ENCODE data around the gene KLHL30.

The KLHL30 gene

DNA sequence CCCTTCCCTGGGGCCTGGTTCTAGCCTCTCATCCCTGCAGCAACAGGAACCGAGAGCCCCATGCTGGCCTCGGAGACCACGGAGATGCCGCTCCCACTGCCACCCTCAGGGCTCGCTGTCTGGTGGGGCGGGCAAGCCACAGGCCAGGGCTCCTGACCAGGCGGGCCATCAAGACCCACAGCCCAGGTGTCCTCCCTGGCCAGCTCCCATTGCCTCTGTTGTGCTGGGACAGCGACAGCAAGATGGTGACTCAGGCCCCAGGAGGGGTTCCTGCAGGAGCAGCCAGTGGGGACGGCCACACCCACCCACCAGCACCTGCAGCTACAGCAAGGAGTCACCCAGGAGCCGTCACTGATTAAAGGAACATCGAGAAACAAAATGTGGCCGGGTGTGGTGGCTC, 7.4 kb downstream of the KLHL30 start:
- no peak overlapping the region for H3K27ac ChIP-seq
- TF ChIP-seq, protein P1, sequence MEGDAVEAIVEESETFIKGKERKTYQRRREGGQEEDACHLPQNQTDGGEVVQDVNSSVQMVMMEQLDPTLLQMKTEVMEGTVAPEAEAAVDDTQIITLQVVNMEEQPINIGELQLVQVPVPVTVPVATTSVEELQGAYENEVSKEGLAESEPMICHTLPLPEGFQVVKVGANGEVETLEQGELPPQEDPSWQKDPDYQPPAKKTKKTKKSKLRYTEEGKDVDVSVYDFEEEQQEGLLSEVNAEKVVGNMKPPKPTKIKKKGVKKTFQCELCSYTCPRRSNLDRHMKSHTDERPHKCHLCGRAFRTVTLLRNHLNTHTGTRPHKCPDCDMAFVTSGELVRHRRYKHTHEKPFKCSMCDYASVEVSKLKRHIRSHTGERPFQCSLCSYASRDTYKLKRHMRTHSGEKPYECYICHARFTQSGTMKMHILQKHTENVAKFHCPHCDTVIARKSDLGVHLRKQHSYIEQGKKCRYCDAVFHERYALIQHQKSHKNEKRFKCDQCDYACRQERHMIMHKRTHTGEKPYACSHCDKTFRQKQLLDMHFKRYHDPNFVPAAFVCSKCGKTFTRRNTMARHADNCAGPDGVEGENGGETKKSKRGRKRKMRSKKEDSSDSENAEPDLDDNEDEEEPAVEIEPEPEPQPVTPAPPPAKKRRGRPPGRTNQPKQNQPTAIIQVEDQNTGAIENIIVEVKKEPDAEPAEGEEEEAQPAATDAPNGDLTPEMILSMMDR (conservative IDR thresholded peaks at IDR 0.05) = no peak
- no peak for TF ChIP-seq ZFX (IDR thresholded peaks at IDR 0.05)

DNA sequence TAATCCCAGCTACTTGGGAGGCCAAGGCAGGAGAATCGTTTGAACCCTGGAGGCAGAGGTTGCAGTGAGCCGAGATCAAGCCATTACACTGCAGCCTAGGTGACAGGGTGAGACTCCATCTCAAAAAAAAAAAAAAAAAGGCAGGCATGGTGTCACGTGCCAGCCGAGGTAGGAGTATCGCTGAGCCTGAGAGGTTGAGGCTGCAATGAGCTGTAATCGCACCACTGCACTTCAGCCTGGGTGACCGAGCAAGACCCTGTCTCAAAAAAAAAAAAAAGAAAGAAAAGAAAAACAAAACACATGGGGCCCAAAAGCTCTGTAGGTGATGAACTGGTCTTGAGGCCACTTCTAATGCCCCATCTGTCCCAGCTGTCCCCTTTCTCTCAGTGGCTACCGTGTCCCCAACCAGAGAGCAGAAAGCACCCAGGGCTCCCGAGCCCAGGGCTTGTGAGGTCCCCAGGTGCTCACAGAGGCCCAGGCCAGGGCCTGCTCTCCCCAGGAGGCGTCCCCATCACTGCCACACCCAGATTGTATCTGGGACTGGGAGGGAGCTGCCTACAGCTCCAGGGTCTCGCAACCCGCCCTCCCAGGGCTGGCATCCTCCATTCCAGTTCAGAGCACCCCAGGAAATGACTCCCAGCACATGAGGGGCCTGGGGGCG, 8.5 kb downstream of the KLHL30 start:
- H3K27ac ChIP-seq = no peak overlapping the region
- TF ChIP-seq ZFX (IDR thresholded peaks at IDR 0.05) = no peak

DNA sequence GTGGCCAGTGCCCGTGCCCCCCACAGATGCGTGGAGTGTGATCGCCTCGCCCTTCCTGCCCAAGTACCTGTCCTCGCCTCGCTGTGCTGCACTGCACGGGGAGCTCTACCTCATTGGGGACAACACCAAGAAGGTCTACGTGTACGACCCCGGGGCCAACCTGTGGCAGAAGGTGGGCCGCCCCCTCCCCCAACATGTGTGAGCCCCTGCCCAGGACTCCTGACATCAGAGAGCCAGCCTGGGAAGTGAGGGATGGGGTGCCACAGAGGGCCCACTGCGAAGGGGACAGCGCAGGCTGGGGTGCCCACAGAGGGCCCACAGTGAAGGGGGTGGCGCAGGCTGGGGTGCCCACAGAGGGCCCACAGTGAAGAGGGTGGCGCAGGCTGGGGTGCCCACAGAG, 10.5 kb downstream of the KLHL30 start:
- no peak overlapping the region for H3K27ac ChIP-seq
- TF ChIP-seq ZFX (IDR thresholded peaks at IDR 0.05) = no peak
- TF ChIP-seq, protein P1 (conservative IDR thresholded peaks at IDR 0.05) = no peak

DNA sequence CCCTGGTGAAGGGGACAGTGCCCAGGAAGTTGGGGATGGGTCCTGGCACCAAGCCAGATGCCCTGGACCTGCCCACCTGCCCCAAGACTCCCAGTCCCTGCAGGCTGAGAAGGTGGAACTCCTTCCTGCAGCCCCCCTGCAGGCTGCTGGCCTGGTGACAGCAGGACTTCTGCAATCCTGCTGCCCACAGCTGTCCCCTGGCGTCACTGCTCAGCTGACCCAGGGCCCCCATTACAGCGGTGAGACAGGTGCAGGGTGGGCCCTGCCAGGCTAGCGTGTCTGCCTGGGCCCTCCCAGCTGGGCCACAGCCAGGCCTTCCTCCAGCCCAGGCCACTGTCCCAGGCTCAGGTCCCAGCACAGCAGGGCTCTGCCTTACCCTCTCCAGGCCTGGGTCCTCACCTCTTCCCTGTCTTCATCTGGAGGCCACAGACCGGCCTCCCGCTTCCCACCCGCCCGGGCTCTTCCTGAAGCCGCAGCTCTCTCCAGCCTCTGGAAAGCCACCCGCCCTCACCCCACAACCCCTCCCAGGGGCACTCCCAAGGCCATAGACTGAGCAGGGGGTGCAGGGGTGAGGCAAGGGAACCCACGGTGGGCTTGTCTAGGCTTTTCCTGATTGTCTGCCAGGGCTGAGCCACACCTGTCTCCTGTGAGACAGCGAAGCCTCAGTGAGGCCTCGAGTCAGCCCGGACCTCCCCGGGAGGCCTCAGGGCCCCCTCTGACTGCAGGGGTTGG, 11.5 kb downstream of the KLHL30 start:
- TF ChIP-seq, protein P1 (conservative IDR thresholded peaks at IDR 0.05) = no peak
- no peak for TF ChIP-seq ZFX (IDR thresholded peaks at IDR 0.05)
- no peak overlapping the region for H3K27ac ChIP-seq

DNA sequence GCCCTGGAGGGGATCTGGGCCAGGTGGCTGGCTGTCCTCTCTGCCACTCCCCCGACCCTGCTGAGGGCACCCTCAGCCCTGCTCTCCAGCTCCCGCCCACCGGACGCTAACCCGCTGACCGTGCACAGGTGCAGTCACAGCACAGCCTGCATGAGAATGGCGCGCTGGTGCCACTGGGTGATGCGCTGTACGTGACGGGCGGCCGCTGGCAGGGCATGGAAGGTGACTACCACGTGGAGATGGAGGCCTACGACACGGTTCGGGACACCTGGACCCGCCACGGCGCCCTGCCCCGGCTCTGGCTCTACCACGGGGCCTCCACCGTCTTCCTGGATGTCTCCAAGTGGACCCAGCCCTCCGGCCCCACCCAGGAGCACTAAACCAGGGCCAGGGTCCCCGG, 12.2 kb downstream of the KLHL30 start:
- TF ChIP-seq, protein P1 (conservative IDR thresholded peaks at IDR 0.05) = no peak
- TF ChIP-seq ZFX (IDR thresholded peaks at IDR 0.05) = no peak
- no peak overlapping the region for H3K27ac ChIP-seq

DNA sequence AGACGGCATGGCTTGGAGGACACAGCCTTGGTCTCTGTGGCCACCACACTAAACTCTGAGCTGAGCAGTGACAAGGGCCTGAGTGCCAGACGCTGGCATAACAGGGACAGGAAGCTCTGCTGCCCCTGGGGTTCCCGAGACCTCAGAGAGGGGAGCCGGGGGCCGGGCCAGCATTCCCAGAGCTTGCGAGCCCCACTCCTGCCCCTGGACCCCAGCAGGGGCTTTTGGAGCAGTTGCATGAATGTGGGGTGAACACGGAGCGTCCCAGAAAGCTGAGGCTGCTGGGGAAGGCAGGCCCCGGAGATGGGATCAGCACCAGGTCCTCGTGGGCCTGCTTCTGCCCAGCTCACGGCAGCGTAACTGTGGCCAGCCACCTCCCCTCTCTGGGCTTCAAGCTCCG, 12.7 kb downstream of the KLHL30 start:
- no peak overlapping the region for H3K27ac ChIP-seq
- TF ChIP-seq ZFX (IDR thresholded peaks at IDR 0.05) = no peak
- TF ChIP-seq, protein P1 (conservative IDR thresholded peaks at IDR 0.05) = no peak

DNA sequence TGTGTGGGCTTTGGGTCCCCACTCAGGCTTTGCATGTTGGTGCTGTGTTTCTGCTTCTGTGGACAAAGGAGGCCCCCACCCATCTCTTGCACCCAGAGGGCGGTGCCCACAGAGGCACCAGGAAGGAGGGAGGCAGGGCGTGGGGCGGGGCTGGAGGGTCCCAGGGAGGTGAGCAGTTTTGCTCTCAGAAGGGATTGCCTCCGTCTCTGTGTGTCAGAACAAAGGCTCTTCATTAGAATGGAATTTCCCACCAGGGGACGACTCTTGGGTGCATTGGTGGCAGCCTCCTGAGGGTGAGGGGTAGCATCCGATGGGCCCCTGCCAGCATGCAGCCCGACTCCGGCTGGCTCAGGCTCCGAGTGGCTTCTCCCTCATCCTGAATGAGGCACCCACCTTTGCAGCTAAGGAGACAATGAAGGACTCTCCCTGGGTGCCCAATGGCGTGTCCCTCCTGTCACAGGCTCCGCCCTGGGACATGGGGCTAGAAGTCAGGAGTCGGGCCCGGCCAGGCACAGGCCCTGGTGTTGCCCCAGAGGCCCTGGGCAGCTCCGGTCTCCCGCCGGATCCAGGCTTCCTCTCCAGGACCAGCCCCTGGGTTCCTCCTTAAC, 13.3 kb downstream of the KLHL30 start:
- no peak overlapping the region for H3K27ac ChIP-seq
- no peak for TF ChIP-seq ZFX (IDR thresholded peaks at IDR 0.05)
- TF ChIP-seq, protein P1 (conservative IDR thresholded peaks at IDR 0.05) = no peak

Data from C4-2B (cell line).